ENCODE results near the gene ENTPD8.

GRCh38 chr9:137389428-137389746, 51.8 kb downstream of the ENTPD8 start:
- TF ChIP-seq CTCF (IDR thresholded peaks at IDR 0.05) = no peak
- no peak for TF ChIP-seq POLR2A (IDR thresholded peaks at IDR 0.05)

All from uterus (tissue), 2 donors.